CD4-positive, alpha-beta memory T cell (primary cell): ENCODE results near the gene SETBP1. TPM values are rescaled to one million over a fixed set of nuclear protein-coding genes. Genes with fewer than 3 reads are reported as not detected.

Experiments used
- CTCF ChIA-PET: fragments of 350-600 bp; sonication (Branson Sonifier 250); formaldehyde crosslinking; loops from one replicate; lab custom pipeline; 2021; ENCODE audit warnings: inconsistent platforms; ENCODE audit not compliant: partially characterized antibody; lab: Charles Lee
- POLR2A ChIA-PET: fragments of 350-600 bp; sonication (Branson Sonifier 250); formaldehyde crosslinking; loops from one replicate; lab custom pipeline; 2021; ENCODE audit not compliant: partially characterized antibody; lab: Charles Lee
- DNase-seq, 5 donors: peaks; one replicate each; pipeline versions ENCODE4 v3.0.0 to v3.0.0-alpha.2; 2020 to 2022; ENCODE audit warnings: mixed read lengths in 1 of 5
- H3K27ac ChIP-seq: one replicate; pipeline ENCODE4 v1.7.0; 2013; ENCODE audit warnings: low read depth, low read length
- H3K27me3 ChIP-seq: 2 replicates; pipeline ENCODE4 v1.7.0; 2013; ENCODE audit warnings: mild to moderate bottlenecking, low read length, moderate library complexity; ENCODE audit not compliant: insufficient read depth
- H3K36me3 ChIP-seq: 2 replicates; pipeline ENCODE4 v1.7.0; 2013; ENCODE audit warnings: mild to moderate bottlenecking, low read length, moderate library complexity; ENCODE audit not compliant: insufficient read depth
- H3K4me1 ChIP-seq: 2 replicates; pipeline ENCODE4 v1.7.0; 2013; ENCODE audit warnings: mild to moderate bottlenecking, low read length, moderate library complexity; ENCODE audit not compliant: insufficient read depth
- H3K4me3 ChIP-seq, 2 donors: one replicate each; pipeline ENCODE4 v1.7.0; 2013; ENCODE audit warnings: low read length in 2 of 2, mild to moderate bottlenecking in 1 of 2
- H3K9me3 ChIP-seq, 2 donors: one replicate each; pipeline ENCODE4 v1.7.0; 2013; ENCODE audit warnings: low read length in 2 of 2, control low read depth in 1 of 2; ENCODE audit not compliant: control insufficient read depth in 1 of 2
- H3K27ac Mint-ChIP-seq, 7 donors: one replicate each; pipeline ENCODE4 v1.8.0; 2020 to 2021; ENCODE audit warnings: mixed read lengths in 7 of 7, mild to moderate bottlenecking in 6 of 7, inconsistent platforms in 3 of 7, moderate library complexity in 3 of 7
- H3K27me3 Mint-ChIP-seq, 2 donors: one replicate each; pipeline ENCODE4 v1.8.0; 2020 to 2021; ENCODE audit warnings: mixed read lengths in 2 of 2
- H3K36me3 Mint-ChIP-seq, 2 donors: one replicate each; pipeline ENCODE4 v1.8.0; 2020 to 2021; ENCODE audit warnings: mixed read lengths in 2 of 2, inconsistent platforms in 1 of 2, mild to moderate bottlenecking in 1 of 2
- H3K4me1 Mint-ChIP-seq, 4 donors: one replicate each; pipeline ENCODE4 v1.8.0; 2020 to 2021; ENCODE audit warnings: mixed read lengths in 4 of 4, mild to moderate bottlenecking in 1 of 4
- H3K4me3 Mint-ChIP-seq, 8 donors: one replicate each; pipeline ENCODE4 v1.8.0; 2020 to 2021; ENCODE audit warnings: mixed read lengths in 8 of 8, mild to moderate bottlenecking in 7 of 8, moderate library complexity in 6 of 8, inconsistent platforms in 3 of 8
- H3K9me3 Mint-ChIP-seq, 8 donors: one replicate each; pipeline ENCODE4 v1.8.0; 2020 to 2021; ENCODE audit warnings: mixed read lengths in 8 of 8, mild to moderate bottlenecking in 5 of 8, inconsistent platforms in 3 of 8, moderate library complexity in 1 of 8
- intact Hi-C: fragments of 100-400 bp; cut with micrococcal nuclease; formaldehyde crosslinking; loops from one replicate; pipeline ENCODE4 v1.15.1; 2023
- polyA plus RNA-seq, 2 donors: library from polyadenylated mRNA; unstranded; fragments of 300-500 nt; fragmentation: Illumina TruSeq; gene quantifications; one replicate each; pipeline ENCODE4 v1.2.3, GENCODE V29; 2021
- total RNA-seq, 2 experiments: library from RNA; stranded (reverse); gene quantifications; one replicate each; pipeline ENCODE4 v1.2.3, GENCODE V29; 2021

The SETBP1 gene
- total and polyA plus RNA-seq, 4 experiments from 2014 or later: 0.03 to 0.21 (median 0.09) TPM; not detected in 1

- no peaks in the 10 kb centered on the region for H3K9me3 ChIP-seq
- H3K27ac ChIP-seq: no peak overlapping the region
- intact Hi-C loops: no loop called here
- no peaks in the 10 kb centered on the region for H3K36me3 ChIP-seq
- peaks cover 0 to 7% (median 0%) of the 10 kb centered on the region in 8 donors for H3K9me3 Mint-ChIP-seq
- no peaks in the 10 kb centered on the region for H3K4me1 ChIP-seq
- no peaks in the 10 kb centered on the region for H3K4me1 Mint-ChIP-seq
- peaks cover 1 to 5% of the 10 kb centered on the region in 2 donors for H3K27me3 Mint-ChIP-seq
- DNase-seq: no peak
- no peak overlapping the region for H3K4me3 Mint-ChIP-seq
- H3K27me3 ChIP-seq: no peaks in the 10 kb centered on the region
- ChIA-PET POLR2A (no interaction called here), CTCF (no interaction called here)
- H3K27ac Mint-ChIP-seq: no peak overlapping the region
- no peak overlapping the region for H3K4me3 ChIP-seq
- no peaks in the 10 kb centered on the region for H3K36me3 Mint-ChIP-seq
Observed at GRCh38 chr18:45090526-45091140, 409.9 kb downstream of the SETBP1 start.

GRCh38 chr18:45100321-45101105 lies 419.8 kb downstream of the SETBP1 start:
- peaks cover 0 to 4% (median under 1%) of the 10 kb centered on the region in 4 donors for H3K4me1 Mint-ChIP-seq
- H3K27ac Mint-ChIP-seq: no peak overlapping the region
- no peaks in the 10 kb centered on the region for H3K27me3 ChIP-seq
- H3K9me3 Mint-ChIP-seq: peaks cover 0 to 7% (median 0%) of the 10 kb centered on the region in 8 donors
- H3K27ac ChIP-seq: no peak overlapping the region
- no peaks in the 10 kb centered on the region for H3K36me3 ChIP-seq
- DNase-seq: no peak
- no peaks in the 10 kb centered on the region for H3K4me1 ChIP-seq
- ChIA-PET CTCF (no interaction called here), POLR2A (no interaction called here)
- no peak overlapping the region for H3K4me3 Mint-ChIP-seq
- no peaks in the 10 kb centered on the region for H3K36me3 Mint-ChIP-seq
- intact Hi-C loops: no loop called here
- H3K9me3 ChIP-seq: no peaks in the 10 kb centered on the region
- no peak overlapping the region for H3K4me3 ChIP-seq
- peaks cover 1 to 4% of the 10 kb centered on the region in 2 donors for H3K27me3 Mint-ChIP-seq

- Mint-ChIP-seq H3K27me3 (peaks cover 1 to 4% of the 10 kb centered on the region in 2 donors), H3K9me3 (peaks cover 0 to under 1% (median 0%) of the 10 kb centered on the region in 8 donors), H3K4me3 (no peak overlapping the region), H3K27ac (no peak overlapping the region), H3K36me3 (no peaks in the 10 kb centered on the region), H3K4me1 (peaks cover 0 to 4% (median 1%) of the 10 kb centered on the region in 4 donors)
- H3K9me3 ChIP-seq: no peaks in the 10 kb centered on the region
- H3K27me3 ChIP-seq: no peaks in the 10 kb centered on the region
- H3K4me3 ChIP-seq: no peak overlapping the region
- ChIA-PET POLR2A (no interaction called here), CTCF (no interaction called here)
- no peak overlapping the region for H3K27ac ChIP-seq
- H3K4me1 ChIP-seq: no peaks in the 10 kb centered on the region
- H3K36me3 ChIP-seq: no peaks in the 10 kb centered on the region
- intact Hi-C loops: no loop called here
- DNase-seq: no peak
Observed at GRCh38 chr18:45102126-45102525, 421.4 kb downstream of the SETBP1 start.

- Mint-ChIP-seq H3K9me3 (no peaks in the 10 kb centered on the region), H3K27me3 (peaks cover 1 to 4% of the 10 kb centered on the region in 2 donors), H3K36me3 (no peaks in the 10 kb centered on the region), H3K4me1 (peaks cover 0 to 4% (median 1%) of the 10 kb centered on the region in 4 donors), H3K4me3 (no peak overlapping the region), H3K27ac (no peak overlapping the region)
- H3K27ac ChIP-seq: no peak overlapping the region
- intact Hi-C loops: no loop called here
- H3K4me1 ChIP-seq: no peaks in the 10 kb centered on the region
- ChIA-PET CTCF (no interaction called here), POLR2A (no interaction called here)
- DNase-seq: no peak
- H3K4me3 ChIP-seq: no peak overlapping the region
- H3K27me3 ChIP-seq: no peaks in the 10 kb centered on the region
- H3K36me3 ChIP-seq: no peaks in the 10 kb centered on the region
- H3K9me3 ChIP-seq: no peaks in the 10 kb centered on the region
Observed at GRCh38 chr18:45102863-45103262, 422.2 kb downstream of the SETBP1 start.

GRCh38 chr18:45103319-45104048 lies 422.8 kb downstream of the SETBP1 start:
- CTCF ChIA-PET: interaction anchor here (0.6 kb wide), 1 partner anchor 111 kb away, joined by 3 read pairs; no protein-coding TSS in a partner anchor
- Histone ChIP-seq H3K27me3 (no peaks in the 10 kb centered on the region), H3K27ac (no peak overlapping the region), H3K9me3 (no peaks in the 10 kb centered on the region), H3K36me3 (no peaks in the 10 kb centered on the region), H3K4me3 (no peak overlapping the region), H3K4me1 (no peaks in the 10 kb centered on the region)
- Mint-ChIP-seq H3K9me3 (no peaks in the 10 kb centered on the region), H3K36me3 (no peaks in the 10 kb centered on the region), H3K27me3 (peaks cover 1 to 4% of the 10 kb centered on the region in 2 donors), H3K4me1 (peaks cover 0 to 4% (median 1%) of the 10 kb centered on the region in 4 donors), H3K4me3 (no peak overlapping the region), H3K27ac (no peak overlapping the region)
- intact Hi-C loops: no loop called here
- no peak for DNase-seq
- POLR2A ChIA-PET: no interaction called here

- Mint-ChIP-seq H3K27me3 (peaks cover 1 to 4% of the 10 kb centered on the region in 2 donors), H3K4me3 (no peak overlapping the region), H3K36me3 (no peaks in the 10 kb centered on the region), H3K4me1 (peaks cover 0 to 4% (median 1%) of the 10 kb centered on the region in 4 donors), H3K9me3 (no peaks in the 10 kb centered on the region), H3K27ac (no peak overlapping the region)
- Histone ChIP-seq H3K27ac (no peak overlapping the region), H3K4me3 (no peak overlapping the region), H3K9me3 (no peaks in the 10 kb centered on the region), H3K4me1 (no peaks in the 10 kb centered on the region), H3K27me3 (no peaks in the 10 kb centered on the region), H3K36me3 (no peaks in the 10 kb centered on the region)
- intact Hi-C loops: no loop called here
- DNase-seq: no peak
- POLR2A ChIA-PET: no interaction called here
- CTCF ChIA-PET: interaction anchor here (0.6 kb wide), 1 partner anchor 111 kb away, joined by 3 read pairs; no protein-coding TSS in a partner anchor
Observed at GRCh38 chr18:45104049-45104395, 423.3 kb downstream of the SETBP1 start.

GRCh38 chr18:45106331-45106774 lies 425.7 kb downstream of the SETBP1 start:
- Histone ChIP-seq H3K9me3 (no peaks in the 10 kb centered on the region), H3K27ac (no peak overlapping the region), H3K4me3 (no peak overlapping the region), H3K4me1 (no peaks in the 10 kb centered on the region), H3K36me3 (no peaks in the 10 kb centered on the region), H3K27me3 (no peaks in the 10 kb centered on the region)
- H3K27me3 Mint-ChIP-seq: peaks cover 1 to 4% of the 10 kb centered on the region in 2 donors
- CTCF ChIA-PET: no interaction called here
- no peaks in the 10 kb centered on the region for H3K9me3 Mint-ChIP-seq
- peak in 1 of 5 donors; percentile 7 for DNase-seq
- H3K4me1 Mint-ChIP-seq: peaks cover 0 to 4% (median 1%) of the 10 kb centered on the region in 4 donors
- intact Hi-C loops: no loop called here
- H3K27ac Mint-ChIP-seq: no peak overlapping the region
- POLR2A ChIA-PET: no interaction called here
- no peak overlapping the region for H3K4me3 Mint-ChIP-seq
- no peaks in the 10 kb centered on the region for H3K36me3 Mint-ChIP-seq
